Inferior parietal cortex (tissue), 1 donor: ENCODE results near the gene MYO1B.

Experiments used
- DNase-seq: peaks from one replicate; pipeline ENCODE4 v3.0.0-alpha.2; 2016; ENCODE audit errors: extremely low spot score

MYO1B gene

GRCh38 chr2:191296083-191297006, 51.1 kb downstream of the MYO1B start:
- DNase-seq = no peak

- no peak for DNase-seq
These were observed 51.8 kb downstream of the MYO1B start for GRCh38 chr2:191297033-191297432.

- no peak for DNase-seq
These were observed 53.1 kb downstream of the MYO1B start for GRCh38 chr2:191298306-191298705.

- no peak for DNase-seq
These were observed 53.8 kb downstream of the MYO1B start for GRCh38 chr2:191299010-191299409.

GRCh38 chr2:191299866-191300265, 54.7 kb downstream of the MYO1B start:
- DNase-seq = no peak

- no peak for DNase-seq
These were observed 56.8 kb downstream of the MYO1B start for GRCh38 chr2:191301971-191302370.

GRCh38 chr2:191302459-191303139, 57.4 kb downstream of the MYO1B start:
- DNase-seq = no peak

GRCh38 chr2:191303140-191304005, 58.2 kb downstream of the MYO1B start:
- DNase-seq = no peak

GRCh38 chr2:191304939-191305875, 60.0 kb downstream of the MYO1B start:
- DNase-seq = no peak

GRCh38 chr2:191308026-191308425, 62.8 kb downstream of the MYO1B start:
- DNase-seq = no peak

- DNase-seq = no peak
These were observed 66.0 kb downstream of the MYO1B start for GRCh38 chr2:191311156-191311555.

GRCh38 chr2:191311627-191312026, 66.4 kb downstream of the MYO1B start:
- DNase-seq = no peak

GRCh38 chr2:191312163-191312562, 67.0 kb downstream of the MYO1B start:
- DNase-seq = no peak

- DNase-seq = no peak
These were observed 67.5 kb downstream of the MYO1B start for GRCh38 chr2:191312662-191313061.

- no peak for DNase-seq
These were observed 69.6 kb downstream of the MYO1B start for GRCh38 chr2:191314697-191315364.

- DNase-seq = no peak
These were observed 70.2 kb downstream of the MYO1B start for GRCh38 chr2:191315365-191315752.

GRCh38 chr2:191316246-191316994, 71.2 kb downstream of the MYO1B start:
- DNase-seq = no peak

- no peak for DNase-seq
These were observed 73.0 kb downstream of the MYO1B start for GRCh38 chr2:191318037-191318728.

GRCh38 chr2:191318729-191319078, 73.5 kb downstream of the MYO1B start:
- DNase-seq = no peak
